HCT116 (cell line): ENCODE measurements around the gene VGLL2. TPM values are rescaled to one million over a fixed set of nuclear protein-coding genes. Genes with fewer than 3 reads are reported as not detected.

ENCODE experiments used
- ATAC-seq: fragments of 200-7000 bp; cut with Tn5 transposase; 2 replicates; pipeline ENCODE4 v1.9.1; 2020; ENCODE audit warnings: mild to moderate bottlenecking, moderate library complexity
- BruUV-seq: library from RNA; stranded (reverse); fragments of 400-500 nt; replicated peaks from 2 replicates; lab custom pipeline; 2021; lab: Mats Ljungman, UMichigan
- CTCF ChIA-PET: fragments of 300-600 bp; sonication (Branson Sonifier 250); formaldehyde crosslinking; loops from one replicate; lab custom pipeline; 2021; ENCODE audit warnings: antibody characterized with exemption; lab: Charles Lee
- POLR2A ChIA-PET: fragments of 300-600, 350-600 bp; sonication (Branson Sonifier 250); formaldehyde crosslinking; loops from one replicate; lab custom pipeline; 2021; ENCODE audit warnings: antibody characterized with exemption; lab: Charles Lee
- RAD21 ChIA-PET, 2 experiments: fragments of 300-600 bp; sonication (Branson Sonifier 250); formaldehyde crosslinking; loops; one replicate each; lab custom pipeline; 2023; ENCODE audit warnings: low total read pairs in 2 of 2; ENCODE audit not compliant: uncharacterized antibody in 2 of 2, unreplicated experiment in 2 of 2, low non-redundant PET in 1 of 2; lab: Charles Lee
- DNase-seq: peaks from one replicate; pipeline ENCODE4 v3.0.0-alpha.2; 2010; ENCODE audit warnings: low read depth, low spot score
- H2AFZ ChIP-seq: fragments of 200-600 bp; shearing (Covaris generic), sonication (generic); 2 replicates; pipeline ENCODE4 v1.6.1; 2017; ENCODE audit warnings: low read depth, mixed run types, mixed read lengths, antibody characterized with exemption, low read length; ENCODE audit not compliant: poor library complexity, severe bottlenecking
- H3K27ac ChIP-seq: 2 replicates; pipeline ENCODE4 v1.5.1; 2012; ENCODE audit warnings: low read depth, low read length
- H3K27me3 ChIP-seq: fragments of 200-600 bp; sonication (generic); 2 replicates; pipeline ENCODE4 v1.6.1; 2016; ENCODE audit warnings: mixed run types, low read length, mixed read lengths; ENCODE audit not compliant: insufficient read depth
- H3K36me3 ChIP-seq, 2 experiments: fragments of 200-500 bp in 1 of 2; fragments of 200-600 bp in 1 of 2; sonication (Bioruptor generic) in 1 of 2; sonication (generic) in 1 of 2; 2 replicates each; pipeline versions ENCODE4 v1.5.1 to v1.6.1; 2014 to 2016; ENCODE audit warnings: low read length in 2 of 2, inconsistent platforms in 1 of 2, mixed read lengths in 1 of 2, mixed run types in 1 of 2; ENCODE audit not compliant: insufficient read depth in 2 of 2, control insufficient read depth in 1 of 2
- H3K4me1 ChIP-seq, 2 experiments: fragments of 200-600 bp in 1 of 2; sonication (generic) in 1 of 2; 2 replicates each; pipeline versions ENCODE4 v1.5.1 to v1.6.1; 2012 to 2017; ENCODE audit warnings: low read length in 2 of 2, inconsistent platforms in 1 of 2, mild to moderate bottlenecking in 1 of 2, mixed read lengths in 1 of 2, mixed run types in 1 of 2, moderate library complexity in 1 of 2; ENCODE audit not compliant: insufficient read depth in 2 of 2, control insufficient read depth in 1 of 2
- H3K4me2 ChIP-seq: fragments of 200-600 bp; sonication (generic); 2 replicates; pipeline ENCODE4 v1.6.1; 2017; ENCODE audit warnings: mixed run types, low read length, mixed read lengths
- H3K4me3 ChIP-seq, 2 experiments: fragments of 200-600 bp in 1 of 2; sonication (generic) in 1 of 2; replicated peaks in 1 of 2; 2 replicates each; pipeline ENCODE4 v1.5.1; 2011 to 2016; ENCODE audit warnings: low read length in 2 of 2, control low read depth in 1 of 2, low read depth in 1 of 2, mild to moderate bottlenecking in 1 of 2, mixed read lengths in 1 of 2, mixed run types in 1 of 2
- H3K79me2 ChIP-seq: fragments of 200-600 bp; sonication (generic); 2 replicates; pipeline ENCODE4 v1.6.1; 2017; ENCODE audit warnings: mild to moderate bottlenecking, mixed run types, low read length, moderate library complexity, mixed read lengths; ENCODE audit not compliant: insufficient read depth
- H3K9ac ChIP-seq: fragments of 200-600 bp; sonication (generic); 2 replicates; pipeline ENCODE4 v1.6.1; 2016; ENCODE audit warnings: low read length, mixed read lengths
- H3K9me2 ChIP-seq: fragments of 200-600 bp; sonication (generic), shearing (Covaris generic); 2 replicates; pipeline ENCODE4 v1.6.1; 2017; ENCODE audit warnings: mixed run types, mild to moderate bottlenecking, moderate library complexity; ENCODE audit not compliant: insufficient read depth
- H3K9me3 ChIP-seq, 2 experiments: fragments of 200-500 bp in 1 of 2; fragments of 200-600 bp in 1 of 2; sonication (Bioruptor generic) in 1 of 2; sonication (generic) in 1 of 2; 2 replicates each; pipeline ENCODE4 v1.6.1; 2014 to 2017; ENCODE audit warnings: low read length in 2 of 2, mixed read lengths in 2 of 2, inconsistent platforms in 1 of 2, low read depth in 1 of 2, mild to moderate bottlenecking in 1 of 2, mixed run types in 1 of 2, moderate library complexity in 1 of 2; ENCODE audit not compliant: control insufficient read depth in 1 of 2, insufficient read depth in 1 of 2
- H4K20me1 ChIP-seq: fragments of 200-600 bp; sonication (generic), shearing (Covaris generic); 2 replicates; pipeline ENCODE4 v1.6.1; 2017; ENCODE audit warnings: mixed run types, mild to moderate bottlenecking, moderate library complexity; ENCODE audit not compliant: insufficient read depth
- EGR1 ChIP-seq: IDR thresholded peaks from 2 replicates; pipeline ENCODE4 v1.6.1; 2012; ENCODE audit warnings: low read depth
- ELF1 ChIP-seq: IDR thresholded peaks from 2 replicates; pipeline ENCODE4 v1.6.1; 2012; ENCODE audit warnings: low read depth, borderline replicate concordance
- EZH2 ChIP-seq: fragments of 200-600 bp; sonication (generic); IDR thresholded peaks from 2 replicates; pipeline ENCODE4 v1.6.1; 2017; ENCODE audit warnings: antibody characterized with exemption, mixed run types
- MAX ChIP-seq: IDR thresholded peaks from 2 replicates; pipeline ENCODE4 v1.6.1; 2012
- RAD21 ChIP-seq: IDR thresholded peaks from 2 replicates; pipeline ENCODE4 v1.6.1; 2012; ENCODE audit warnings: low read depth, mild to moderate bottlenecking
- SP1 ChIP-seq: IDR thresholded peaks from 2 replicates; pipeline ENCODE4 v1.6.1; 2012; ENCODE audit warnings: low read depth
- TCF7L2 ChIP-seq: IDR thresholded peaks from 2 replicates; pipeline ENCODE4 v1.7.0; 2011; ENCODE audit warnings: borderline replicate concordance, inconsistent platforms; ENCODE audit not compliant: insufficient read depth, insufficient read length; ENCODE audit errors: extremely low read depth
- ZBTB33 ChIP-seq: IDR thresholded peaks from 2 replicates; pipeline ENCODE4 v1.6.1; 2011; ENCODE audit warnings: mild to moderate bottlenecking, low read length, moderate library complexity; ENCODE audit not compliant: insufficient replicate concordance; ENCODE audit errors: extremely low read depth
- ZNF274 ChIP-seq: fragments of 200-500 bp; sonication (Bioruptor generic); IDR thresholded peaks from 2 replicates; pipeline ENCODE4 v1.6.1; 2014; ENCODE audit warnings: mild to moderate bottlenecking, low read depth, low read length, inconsistent platforms
- intact Hi-C: fragments of 100-400 bp; cut with micrococcal nuclease; formaldehyde crosslinking; loops from 2 replicates; pipeline ENCODE4 v1.10.0; 2022
- total RNA-seq: library from RNA; stranded (reverse); gene quantifications from one replicate; pipeline ENCODE4 v1.2.1, GENCODE V29; 2021; ENCODE audit not compliant: unreplicated experiment
- TF ChIP-seq, protein P1 (sequence below), 3 experiments: fragments of 200-600 bp in 1 of 3; sonication (generic) in 1 of 3; IDR thresholded peaks in 2 of 3; conservative IDR thresholded peaks in 1 of 3; 2 replicates each; pipeline ENCODE4 v1.5.1; 2012 to 2017; ENCODE audit warnings: low read depth in 2 of 3, low read length in 2 of 3, antibody characterized with exemption in 1 of 3, borderline replicate concordance in 1 of 3, control low read depth in 1 of 3, mild to moderate bottlenecking in 1 of 3, mixed read lengths in 1 of 3, mixed run types in 1 of 3, moderate library complexity in 1 of 3; ENCODE audit not compliant: insufficient read depth in 1 of 3

Gene VGLL2
- total RNA-seq, 1 experiment from 2014 or later = not detected

- H3K36me3 ChIP-seq = no peaks in the 10 kb centered on the region
- no peak for TF ChIP-seq EGR1
- TF ChIP-seq TCF7L2 = no peak
- no peak for TF ChIP-seq ZNF274
- TF ChIP-seq ELF1 = no peak
- TF ChIP-seq EZH2 = no peak
- no peak for TF ChIP-seq ZBTB33
- no peak for TF ChIP-seq SP1
- TF ChIP-seq MAX = no peak
- TF ChIP-seq, protein P1, sequence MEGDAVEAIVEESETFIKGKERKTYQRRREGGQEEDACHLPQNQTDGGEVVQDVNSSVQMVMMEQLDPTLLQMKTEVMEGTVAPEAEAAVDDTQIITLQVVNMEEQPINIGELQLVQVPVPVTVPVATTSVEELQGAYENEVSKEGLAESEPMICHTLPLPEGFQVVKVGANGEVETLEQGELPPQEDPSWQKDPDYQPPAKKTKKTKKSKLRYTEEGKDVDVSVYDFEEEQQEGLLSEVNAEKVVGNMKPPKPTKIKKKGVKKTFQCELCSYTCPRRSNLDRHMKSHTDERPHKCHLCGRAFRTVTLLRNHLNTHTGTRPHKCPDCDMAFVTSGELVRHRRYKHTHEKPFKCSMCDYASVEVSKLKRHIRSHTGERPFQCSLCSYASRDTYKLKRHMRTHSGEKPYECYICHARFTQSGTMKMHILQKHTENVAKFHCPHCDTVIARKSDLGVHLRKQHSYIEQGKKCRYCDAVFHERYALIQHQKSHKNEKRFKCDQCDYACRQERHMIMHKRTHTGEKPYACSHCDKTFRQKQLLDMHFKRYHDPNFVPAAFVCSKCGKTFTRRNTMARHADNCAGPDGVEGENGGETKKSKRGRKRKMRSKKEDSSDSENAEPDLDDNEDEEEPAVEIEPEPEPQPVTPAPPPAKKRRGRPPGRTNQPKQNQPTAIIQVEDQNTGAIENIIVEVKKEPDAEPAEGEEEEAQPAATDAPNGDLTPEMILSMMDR (IDR thresholded peaks at IDR 0.05 in 2 of 3, conservative IDR thresholded peaks at IDR 0.05 in 1 of 3; ENCODE audit: borderline replicate concordance in 1 of 3, insufficient read depth in 1 of 3, low read depth in 2 of 3, low read length in 2 of 3) = no peak
- TF ChIP-seq RAD21 = no peak
- ChIA-PET POLR2A (no interaction called here), RAD21 (no interaction called here), CTCF (no interaction called here)
- H3K4me2 ChIP-seq = no peak overlapping the region
- H3K79me2 ChIP-seq = no peaks in the 10 kb centered on the region
- H2AFZ ChIP-seq = no peak overlapping the region
- ATAC-seq (no peak), DNase-seq (no peak)
- no peak overlapping the region for H3K9ac ChIP-seq
- no peak overlapping the region for H3K27ac ChIP-seq
- H3K4me3 ChIP-seq = no peak overlapping the region
- intact Hi-C loops = no loop called here
- H3K27me3 ChIP-seq = no peaks in the 10 kb centered on the region
- BruUV-seq = no TSS peak
- no peaks in the 10 kb centered on the region for H3K9me3 ChIP-seq
- H3K4me1 ChIP-seq = no peaks in the 10 kb centered on the region
- no peaks in the 10 kb centered on the region for H3K9me2 ChIP-seq
- no peaks in the 10 kb centered on the region for H4K20me1 ChIP-seq
Observed at GRCh38 chr6:117307655-117308054, 42.3 kb downstream of the VGLL2 start.
